SH-SY5Y (cell line): ENCODE data around the gene SLC25A33.
A peak's percentile ranks its signal among the peaks of the same experiment; 100 is the strongest.

ENCODE experiments used
- GATA2 ChIP-seq: IDR thresholded peaks from 2 replicates; pipeline ENCODE4 v1.6.1; 2011; ENCODE audit warnings: mild to moderate bottlenecking, low read depth, low read length
- GATA3 ChIP-seq: IDR thresholded peaks from 2 replicates; pipeline ENCODE4 v1.6.1; 2011; ENCODE audit warnings: low read depth, mild to moderate bottlenecking, low read length, moderate library complexity

SLC25A33 gene, protein sequence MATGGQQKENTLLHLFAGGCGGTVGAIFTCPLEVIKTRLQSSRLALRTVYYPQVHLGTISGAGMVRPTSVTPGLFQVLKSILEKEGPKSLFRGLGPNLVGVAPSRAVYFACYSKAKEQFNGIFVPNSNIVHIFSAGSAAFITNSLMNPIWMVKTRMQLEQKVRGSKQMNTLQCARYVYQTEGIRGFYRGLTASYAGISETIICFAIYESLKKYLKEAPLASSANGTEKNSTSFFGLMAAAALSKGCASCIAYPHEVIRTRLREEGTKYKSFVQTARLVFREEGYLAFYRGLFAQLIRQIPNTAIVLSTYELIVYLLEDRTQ

GRCh38 chr1:9539165-9539828 is at the start of gene SLC25A33:
Gene SLC25A33 (plus strand): TSS chr1:9539465. CDS start chr1:9539692, 227 bp downstream.
- TF ChIP-seq GATA3 (no peak), GATA2 (no peak)

DNA sequence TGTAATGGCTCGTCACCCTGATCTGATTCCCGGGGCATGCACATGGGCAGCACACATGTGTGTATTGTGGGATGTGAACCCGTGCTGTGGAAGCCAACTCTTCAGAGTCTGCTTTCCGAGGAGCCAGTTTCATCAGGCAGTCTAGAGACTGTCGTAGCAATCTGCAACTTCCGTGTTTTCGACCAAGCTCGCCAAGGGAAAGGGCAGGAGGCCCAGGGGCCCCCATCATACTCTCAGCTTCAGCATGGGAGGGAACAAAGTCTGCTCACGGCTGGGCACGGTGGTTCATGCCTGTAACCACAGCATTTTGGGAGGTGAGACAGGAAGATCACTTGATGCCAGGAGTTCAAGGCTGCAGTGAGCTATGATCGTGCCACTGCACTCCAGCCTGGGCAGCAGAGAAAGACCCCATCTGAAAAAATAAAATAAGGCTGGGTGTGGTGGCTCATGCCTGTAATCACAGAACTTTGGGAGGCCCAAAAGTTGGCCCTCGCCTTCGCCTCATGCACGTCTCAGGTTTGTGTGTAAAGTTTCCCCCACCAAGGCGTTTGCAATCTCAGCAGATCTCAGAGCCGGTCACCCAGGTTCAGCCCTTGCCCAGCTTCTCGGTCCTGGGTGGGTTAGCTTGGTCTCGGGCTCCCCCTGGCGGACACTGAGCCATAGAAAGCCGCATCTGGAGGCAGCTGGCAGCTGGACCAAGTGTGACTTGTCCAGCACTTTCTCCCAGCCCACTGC is 48.5 kb upstream of the SLC25A33 start:
- TF ChIP-seq GATA2 (peak; percentile 66), GATA3 (no peak)

DNA sequence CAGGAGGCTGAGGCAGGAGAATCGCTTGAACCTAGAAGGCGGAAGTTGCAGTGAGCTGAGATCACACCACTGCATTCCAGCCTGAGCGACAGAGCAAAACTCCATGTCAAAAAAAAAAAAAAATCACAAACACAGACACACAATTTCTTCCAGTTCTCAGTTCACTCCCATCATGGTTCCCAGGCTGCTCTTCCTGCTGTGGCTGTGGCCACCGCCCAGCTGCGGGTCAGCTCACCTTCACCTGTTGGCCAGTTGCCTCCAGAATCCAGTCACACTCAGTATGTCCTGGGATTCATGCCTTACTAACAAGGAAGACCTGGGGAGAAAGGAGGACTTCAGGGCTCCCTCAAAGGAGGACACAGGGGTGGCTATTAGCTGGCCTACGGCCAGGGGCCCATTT is 45.9 kb upstream of the SLC25A33 start:
- TF ChIP-seq GATA2 (no peak), GATA3 (no peak)

- TF ChIP-seq GATA2 (no peak), GATA3 (no peak)
Observed at GRCh38 chr1:9494936-9495758, 44.1 kb upstream of the SLC25A33 start.

GRCh38 chr1:9495854-9496374 is 43.4 kb upstream of the SLC25A33 start:
- no peak for TF ChIP-seq GATA3
- TF ChIP-seq GATA2 = no peak

DNA sequence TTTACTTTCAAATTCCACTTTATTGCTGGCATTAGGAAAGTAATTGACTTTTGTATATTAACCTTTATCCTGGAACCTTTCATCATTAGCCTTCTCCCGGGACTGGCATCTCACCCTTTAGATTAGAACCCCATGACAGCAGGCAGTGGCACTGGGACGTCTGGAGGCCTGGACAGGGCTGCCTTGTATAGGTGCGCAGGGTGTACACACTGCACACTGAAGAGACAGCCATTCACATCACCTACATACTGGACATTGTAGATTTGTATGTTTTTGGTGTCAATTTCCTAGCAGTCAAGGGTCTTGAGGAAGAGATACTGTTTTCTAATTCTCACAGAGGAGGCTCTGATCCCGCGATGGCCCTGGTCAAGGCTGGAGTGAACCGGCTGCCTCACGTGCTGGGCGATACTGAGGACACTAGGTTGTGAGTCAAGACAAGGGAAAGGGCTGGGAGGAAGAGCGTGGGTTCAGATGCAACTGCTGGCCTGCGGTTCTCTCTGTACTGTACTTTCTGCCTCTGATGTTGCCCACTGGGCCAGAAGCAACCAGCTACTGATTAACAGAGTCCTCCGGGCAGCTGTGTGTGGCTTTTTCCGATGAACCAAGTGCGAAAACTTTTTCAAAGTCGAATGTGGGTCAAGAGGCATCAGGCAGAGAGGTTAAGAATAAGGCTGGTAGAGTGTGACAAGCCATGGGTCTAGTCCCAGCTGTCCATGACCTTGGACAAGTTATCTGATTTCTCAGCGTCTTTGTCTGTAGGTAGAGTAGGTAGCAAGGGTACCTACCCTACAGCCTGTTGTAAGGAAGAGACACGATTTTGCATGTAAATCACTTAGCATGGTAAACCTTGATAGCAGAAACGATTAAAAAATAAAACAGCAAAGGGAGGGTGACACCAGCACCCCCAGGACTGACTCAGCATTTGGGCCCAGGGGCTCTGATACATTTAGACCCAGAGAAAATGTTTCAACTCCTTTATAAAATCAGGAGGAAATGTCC is 38.2 kb upstream of the SLC25A33 start:
- no peak for TF ChIP-seq GATA2
- no peak for TF ChIP-seq GATA3

- TF ChIP-seq GATA3 = no peak
- TF ChIP-seq GATA2 = no peak
Observed at GRCh38 chr1:9503001-9503675, 36.1 kb upstream of the SLC25A33 start.

- TF ChIP-seq GATA3 = no peak
Observed at GRCh38 chr1:9505143-9505542, 34.1 kb upstream of the SLC25A33 start.

DNA sequence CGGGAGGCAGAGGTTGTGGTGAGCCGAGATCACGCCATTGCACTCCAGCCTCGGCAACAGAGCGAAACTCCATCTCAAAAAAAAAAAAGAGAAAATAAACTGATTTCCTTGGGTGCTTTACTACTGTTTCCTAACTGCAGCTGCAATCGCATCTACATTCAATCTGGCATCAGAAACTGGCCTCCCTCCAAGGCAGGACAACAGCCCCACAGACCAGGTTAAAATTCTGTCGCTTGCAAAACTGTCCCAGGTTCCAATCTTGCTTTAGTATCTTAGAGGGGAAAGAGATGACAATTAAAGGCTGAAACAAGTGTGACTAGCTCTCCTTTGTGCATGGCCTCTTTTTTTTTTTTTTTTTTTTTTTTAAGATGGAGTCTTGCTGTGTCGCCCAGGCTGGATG is 32.4 kb upstream of the SLC25A33 start:
- TF ChIP-seq GATA3 (no peak), GATA2 (no peak)

DNA sequence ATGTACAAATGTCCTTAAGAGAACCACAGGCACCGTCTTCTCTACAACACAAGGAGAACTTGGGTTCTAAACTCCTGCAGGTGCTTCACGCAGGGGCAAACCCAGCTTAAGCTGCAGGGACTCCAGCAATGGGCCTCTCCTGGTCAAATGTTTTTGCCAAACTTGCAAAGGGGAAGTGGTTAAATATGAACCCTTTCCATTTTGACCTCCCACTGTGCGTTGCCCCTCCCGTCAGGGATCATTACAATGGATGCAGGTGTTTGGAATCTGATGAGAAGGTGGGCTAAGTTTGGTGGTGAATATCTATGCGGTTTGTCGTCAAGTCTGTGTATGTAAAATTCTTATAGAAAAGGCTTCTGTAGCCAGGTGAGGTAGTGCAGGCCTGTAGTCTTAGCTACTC is 29.1 kb upstream of the SLC25A33 start:
- no peak for TF ChIP-seq GATA3

- TF ChIP-seq GATA2 (no peak), GATA3 (no peak)
Observed at GRCh38 chr1:9518454-9518998, 20.7 kb upstream of the SLC25A33 start.

DNA sequence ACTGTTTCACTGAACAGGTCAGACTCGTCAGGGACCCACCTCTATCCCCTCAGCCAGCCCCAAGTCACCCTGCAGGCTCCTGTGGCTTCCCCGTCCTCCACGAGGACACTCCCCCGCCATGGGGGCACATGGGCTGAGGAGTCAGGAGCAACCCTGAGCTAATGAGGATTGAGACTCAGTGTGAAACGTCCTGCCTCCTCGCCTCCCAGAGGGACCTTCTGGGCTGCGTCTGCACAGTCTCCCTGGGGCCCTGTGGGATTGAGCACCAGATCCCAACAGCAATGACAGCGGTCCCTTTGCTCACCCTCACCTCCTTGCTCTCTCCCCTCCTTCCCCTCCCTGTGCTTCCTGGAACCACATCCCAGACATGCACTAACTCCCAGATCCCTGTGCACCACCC is 18.9 kb upstream of the SLC25A33 start:
- TF ChIP-seq GATA3 (no peak), GATA2 (no peak)
